GM12878 (cell line): ENCODE measurements around the gene NCBP2L. TPM values are rescaled to one million over a fixed set of nuclear protein-coding genes. Genes with fewer than 3 reads are reported as not detected.

Experiments used
- ATAC-seq: fragments of 200-7000 bp; cut with Tn5 transposase; 3 replicates; pipeline ENCODE4 v1.9.1; 2020; ENCODE audit warnings: mild to moderate bottlenecking, moderate library complexity
- BruUV-seq: library from RNA; stranded (reverse); fragments of 400-500 nt; replicated peaks from 2 replicates; lab custom pipeline; 2021; lab: Mats Ljungman, UMichigan
- CTCF ChIA-PET: fragments of 300-600 bp; sonication (Branson Sonifier 250); formaldehyde crosslinking; extraction: SDS; loops from one replicate; lab custom pipeline; 2021; ENCODE audit warnings: inconsistent platforms; lab: Yijun Ruan, JAX
- POLR2A ChIA-PET: fragments of 350-600 bp; formaldehyde crosslinking; extraction: SDS; loops from one replicate; lab custom pipeline; 2021; ENCODE audit warnings: inconsistent platforms; lab: Charles Lee
- RAD21 ChIA-PET: fragments of 300-600 bp; sonication (Branson Sonifier 250); formaldehyde crosslinking; loops from one replicate; lab custom pipeline; 2023; ENCODE audit warnings: antibody characterized with exemption; ENCODE audit not compliant: unreplicated experiment; lab: Charles Lee
- SMC1A ChIA-PET: fragments of 300-600 bp; sonication (Branson Sonifier 250); formaldehyde crosslinking; loops from one replicate; lab custom pipeline; 2023; ENCODE audit not compliant: unreplicated experiment, uncharacterized antibody; lab: Charles Lee
- DNase-seq: peaks from one replicate; pipeline ENCODE4 v3.0.0-alpha.2; 2011; ENCODE audit warnings: low read depth, low spot score
- FAIRE-seq: peaks from 3 replicates; lab custom pipeline; 2011; peaks lifted over from hg19 to GRCh38; lab: Jason Lieb, UNC
- H2AFZ ChIP-seq: 2 replicates; pipeline ENCODE4 v1.6.0; 2011; ENCODE audit warnings: low read depth, low read length, control low read depth; ENCODE audit not compliant: control insufficient read depth
- H3K27ac ChIP-seq: 2 replicates; pipeline ENCODE4 v1.5.1; 2011; ENCODE audit warnings: control low read depth; ENCODE audit not compliant: control insufficient read depth, insufficient read depth
- H3K27me3 ChIP-seq, 2 experiments: replicated peaks in 1 of 2; 2 replicates each; pipeline versions ENCODE4 v1.6.0 to v1.6.1; 2011; ENCODE audit warnings: low read length in 1 of 2; ENCODE audit not compliant: control insufficient read depth in 2 of 2, insufficient read depth in 2 of 2
- H3K36me3 ChIP-seq, 2 experiments: 2 replicates each; pipeline ENCODE4 v1.5.1; 2011; ENCODE audit warnings: low read length in 1 of 2; ENCODE audit not compliant: control insufficient read depth in 2 of 2, insufficient read depth in 2 of 2
- H3K4me1 ChIP-seq: 2 replicates; pipeline ENCODE4 v1.6.1; 2011; ENCODE audit warnings: mild to moderate bottlenecking, low read length, moderate library complexity, mixed read lengths; ENCODE audit not compliant: control insufficient read depth, insufficient read depth
- H3K4me2 ChIP-seq: 2 replicates; pipeline ENCODE4 v1.6.0; 2011; ENCODE audit warnings: control low read depth; ENCODE audit not compliant: control insufficient read depth, insufficient read depth
- H3K4me3 ChIP-seq: fragments of 200-600 bp; sonication (generic); 2 replicates; pipeline ENCODE4 v1.5.1; 2016
- H3K79me2 ChIP-seq: 2 replicates; pipeline ENCODE4 v1.6.0; 2011; ENCODE audit warnings: low read length; ENCODE audit not compliant: control insufficient read depth, insufficient read depth
- H3K9ac ChIP-seq: 2 replicates; pipeline ENCODE4 v1.8.0; 2011; ENCODE audit warnings: low read length, control low read depth, mixed read lengths; ENCODE audit not compliant: control insufficient read depth, insufficient read depth
- H3K9me3 ChIP-seq: replicated peaks from 3 replicates; pipeline ENCODE4 v1.5.1; 2011; ENCODE audit warnings: mild to moderate bottlenecking, low read length; ENCODE audit not compliant: control insufficient read depth, insufficient read depth
- H4K20me1 ChIP-seq: 2 replicates; pipeline ENCODE4 v1.6.0; 2011; ENCODE audit not compliant: control insufficient read depth, insufficient read depth
- ATF7 ChIP-seq: fragments of 450-650 bp; IDR thresholded peaks from 2 replicates; pipeline ENCODE4 v1.6.1; 2016; ENCODE audit warnings: low read depth, mild to moderate bottlenecking
- DPF2 ChIP-seq: fragments of 450-650 bp; IDR thresholded peaks from 2 replicates; pipeline ENCODE4 v1.6.1; 2017; ENCODE audit warnings: mild to moderate bottlenecking
- MEF2B ChIP-seq: fragments of 450-650 bp; IDR thresholded peaks from 2 replicates; pipeline ENCODE4 v1.6.1; 2018; ENCODE audit warnings: mild to moderate bottlenecking, moderate library complexity; ENCODE audit not compliant: partially characterized antibody, poor library complexity, severe bottlenecking
- RBBP5 ChIP-seq: fragments of 200-600 bp; sonication (generic); conservative IDR thresholded peaks from 2 replicates; pipeline ENCODE4 v1.6.1; 2016
- REST ChIP-seq: IDR thresholded peaks from 2 replicates; pipeline ENCODE4 v1.6.1; 2012; ENCODE audit warnings: mild to moderate bottlenecking, low read depth, low read length
- ZSCAN29 ChIP-seq: fragments of 450-650 bp; IDR thresholded peaks from 2 replicates; pipeline ENCODE4 v1.6.1; 2017; ENCODE audit warnings: mild to moderate bottlenecking, moderate library complexity
- WGBS: methylation state at CpG from one replicate; pipeline ENCODE4 v1.1.6; 2016; ENCODE audit warnings: low lambda C conversion rate; ENCODE audit not compliant: insufficient replicate concordance, insufficient coverage; ENCODE audit errors: missing lambda C conversion rate; 5-methylcytosine and 5-hydroxymethylcytosine counted together
- in situ Hi-C: fragments of 300-500 bp; cut with MboI; formaldehyde crosslinking; loops from 9 replicates; pipeline ENCODE4 v1.14.3; 2018; ENCODE audit warnings: mixed read lengths
- intact Hi-C: fragments of 100-400 bp; cut with micrococcal nuclease; formaldehyde crosslinking; loops from one replicate; pipeline ENCODE4 v1.14.2; 2022; ENCODE audit not compliant: unreplicated experiment
- polyA plus RNA-seq, 11 experiments: library from polyadenylated mRNA; depleted of rRNA in 4 of 11; unstranded in 6 of 11; stranded (reverse) in 5 of 11; fragments of >200 nt; fragmentation: Nextera tagmentation in 4 of 11; fragmentation: Illumina TruSeq in 1 of 11; extraction: Ambion mirVana in 4 of 11; extraction: Trizol in 1 of 11; gene quantifications; 1 replicate in 1 of 11; 2 replicates in 10 of 11; pipeline versions ENCODE4 v1.2.1 to v1.2.3, GENCODE V29; 2011 to 2016; ENCODE audit warnings: inconsistent platforms in 2 of 11, missing spikeins in 2 of 11, low read depth in 1 of 11
- total RNA-seq, 4 experiments: library from RNA; depleted of rRNA in 3 of 4; stranded (reverse); fragments of >200 nt in 3 of 4; fragmentation: Illumina TruSeq in 1 of 4; extraction: Trizol in 1 of 4; gene quantifications; 2 replicates each; pipeline versions ENCODE4 v1.2.1 to v1.2.3, GENCODE V29; 2013 to 2021

Gene NCBP2L
- total and polyA plus RNA-seq, 10 of the 15 experiments (the other 5 are each of a cell fraction or from before 2014, with no cell fraction given), result not detected

- TF ChIP-seq REST (no peak), ZSCAN29 (no peak)
Observed at GRCh38 chrX:107760304-107761077, 17.0 kb upstream of the NCBP2L start (continued).

DNA sequence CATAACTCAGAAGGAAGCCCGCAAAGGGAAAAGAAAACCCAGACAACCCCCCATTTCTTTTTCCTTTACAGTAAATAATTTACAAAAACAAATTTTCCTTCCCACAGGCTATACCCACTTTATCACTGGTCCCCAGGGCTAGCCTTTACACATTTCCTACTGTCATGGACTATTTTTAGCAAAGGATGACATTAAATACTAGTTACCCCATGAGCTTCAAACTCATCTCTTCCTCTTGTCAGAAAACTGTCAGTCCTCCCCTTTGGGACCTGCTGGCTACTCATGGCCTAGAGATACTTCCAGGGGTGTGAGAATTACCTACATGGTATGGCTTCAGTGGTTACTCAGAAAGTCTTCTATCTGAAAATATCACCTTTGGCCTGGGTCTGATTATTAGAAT, 13.9 kb upstream of the NCBP2L start:
- H4K20me1 ChIP-seq, result no peaks in the 10 kb centered on the region; the same call in 1 of the 2 replicates
- no peaks in the 10 kb centered on the region for H3K36me3 ChIP-seq
- no peak overlapping the region for H3K9ac ChIP-seq
- H3K9me3 ChIP-seq, result no peaks in the 10 kb centered on the region
- peak; percentile 23 for ATAC-seq
- no peaks in the 10 kb centered on the region for H3K79me2 ChIP-seq
- CTCF ChIA-PET, result interaction anchor here (1.1 to 2.5 kb wide), 4 partner anchors 13 to 90 kb away, joined by 3 to 10 read pairs (median 6); partner anchors contain the start of gene NCBP2L
- H3K27me3 ChIP-seq, result no peaks in the 10 kb centered on the region
- peak; percentile 81 for TF ChIP-seq MEF2B
- TF ChIP-seq RBBP5, result no peak
- no peak for TF ChIP-seq ATF7
- TF ChIP-seq DPF2, result no peak
- no peak for DNase-seq
- SMC1A ChIA-PET, result interaction anchor here (0.7 to 1.7 kb wide), 10 partner anchors 11 to 91 kb away, joined by 3 to 9 read pairs (median 4); partner anchors contain the start of genes NCBP2L and TSC22D3
- no peak overlapping the region for H3K4me2 ChIP-seq
- H3K4me3 ChIP-seq, result no peak overlapping the region
- WGBS, result 47% methylated on average over 1 of the region's 1 CpG
- FAIRE-seq, result no peak
- no peaks in the 10 kb centered on the region for H3K4me1 ChIP-seq
- no TSS peak for BruUV-seq
- no peak overlapping the region for H2AFZ ChIP-seq
- intact Hi-C loops, result loop anchor here (5.0 kb wide), 1 partner anchor 46 kb away; no protein-coding TSS in a partner anchor
- RAD21 ChIA-PET, result interaction anchor here (0.8 to 2.7 kb wide), 7 partner anchors 13 to 90 kb away, joined by 3 to 14 read pairs (median 5); partner anchors contain the start of genes NCBP2L and TSC22D3
- POLR2A ChIA-PET, result interaction anchor here (0.6 to 1.5 kb wide), 3 partner anchors 12 to 91 kb away, joined by 3 to 4 read pairs (median 4); partner anchors contain the start of gene TSC22D3
- no peak overlapping the region for H3K27ac ChIP-seq
- in situ Hi-C loops, result no loop called here
